HTERT RPE-1 (cell line): ENCODE results near the gene MKNK1.

ENCODE experiments used
- in situ Hi-C: fragments of 300-500 bp; cut with MboI; formaldehyde crosslinking; loops from 4 replicates; pipeline ENCODE4 v1.14.3; 2020; ENCODE audit warnings: low sequenced_read_pairs

MKNK1 gene

DNA sequence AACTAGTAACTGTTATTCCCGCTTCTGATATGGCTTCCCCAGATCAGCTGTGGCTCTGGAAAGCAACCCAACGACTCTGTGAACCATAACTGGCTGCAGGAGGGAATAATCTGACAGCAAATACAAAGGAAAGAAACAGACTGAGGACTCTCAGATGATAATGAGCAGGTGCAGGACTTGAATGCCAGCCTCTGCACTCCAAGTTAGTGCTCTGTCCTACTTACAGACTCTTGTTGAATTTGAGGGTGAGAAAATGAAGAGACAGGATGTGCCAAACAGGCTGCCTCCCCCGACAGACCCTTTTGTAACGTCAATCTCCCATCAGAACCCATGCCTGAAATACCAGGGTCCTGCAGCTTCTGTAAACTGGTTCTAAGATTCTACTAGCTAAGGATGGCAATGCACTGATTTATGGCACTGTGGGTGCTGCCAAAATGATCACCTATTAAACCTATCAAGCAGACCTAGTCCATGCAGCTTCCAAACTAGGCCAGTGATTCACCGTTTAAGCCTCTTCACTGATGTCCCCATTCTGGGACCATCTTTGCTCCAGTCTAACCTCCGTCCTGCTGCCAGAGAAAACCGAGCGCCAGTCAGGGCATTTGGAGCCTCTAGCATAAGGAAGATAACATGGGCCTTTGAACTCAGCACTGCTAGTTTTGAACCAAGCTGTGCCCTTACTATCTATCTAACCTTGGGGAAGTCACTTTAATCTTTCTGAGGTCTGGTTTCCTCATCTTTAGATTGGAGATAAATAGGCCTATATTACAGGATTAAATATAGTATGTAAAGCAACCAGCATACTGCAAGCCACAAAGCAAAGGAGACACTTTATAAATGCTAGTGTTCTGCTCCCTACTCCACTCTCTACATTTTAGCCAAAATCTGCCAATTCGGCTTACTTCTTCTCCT is 4.8 kb downstream of the MKNK1 start:
- in situ Hi-C loops = no loop called here

- in situ Hi-C loops = no loop called here
These were observed 7.2 kb downstream of the MKNK1 start for GRCh38 chr1:46596846-46597245.

DNA sequence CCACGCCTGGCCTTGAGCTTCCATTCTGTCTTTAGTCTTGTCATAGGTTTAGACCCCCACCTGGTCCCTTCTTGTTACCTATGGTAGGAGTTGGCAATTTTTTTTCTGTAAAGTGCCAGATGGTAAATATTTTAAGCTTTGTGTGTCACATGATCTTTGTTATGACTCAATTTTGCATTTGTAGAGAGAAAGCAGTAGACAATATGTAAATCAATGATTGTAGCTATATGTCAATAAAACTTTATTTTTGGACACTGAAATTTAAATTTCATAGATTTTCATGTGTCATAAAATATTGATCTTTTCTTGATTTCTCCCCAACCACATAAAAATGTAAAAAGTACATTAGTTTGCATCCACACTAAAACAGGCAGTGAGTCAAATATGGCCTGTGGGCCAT is 8.0 kb downstream of the MKNK1 start:
- in situ Hi-C loops = no loop called here

- in situ Hi-C loops = no loop called here
These were observed 8.9 kb downstream of the MKNK1 start for GRCh38 chr1:46595127-46595526.

GRCh38 chr1:46594063-46594462 is 10.0 kb downstream of the MKNK1 start:
- in situ Hi-C loops = no loop called here

DNA sequence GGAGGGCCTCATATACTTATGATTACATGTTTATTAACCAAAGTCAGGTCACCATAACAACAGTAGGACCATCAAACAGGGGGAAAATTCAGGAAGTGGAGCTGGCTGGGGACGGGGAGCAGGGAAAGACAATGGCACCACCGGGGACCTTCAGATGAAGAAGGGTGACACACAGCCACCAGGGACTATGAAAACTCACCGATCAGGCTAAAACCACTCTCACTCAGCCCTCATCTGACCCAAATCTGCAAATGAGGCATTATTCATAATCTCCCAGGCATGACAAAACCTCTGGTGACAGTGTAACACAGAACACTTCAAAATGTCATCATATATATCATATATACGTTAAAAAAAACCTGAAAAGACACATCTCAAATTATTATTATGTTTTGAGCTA is 11.2 kb downstream of the MKNK1 start:
- in situ Hi-C loops = no loop called here

DNA sequence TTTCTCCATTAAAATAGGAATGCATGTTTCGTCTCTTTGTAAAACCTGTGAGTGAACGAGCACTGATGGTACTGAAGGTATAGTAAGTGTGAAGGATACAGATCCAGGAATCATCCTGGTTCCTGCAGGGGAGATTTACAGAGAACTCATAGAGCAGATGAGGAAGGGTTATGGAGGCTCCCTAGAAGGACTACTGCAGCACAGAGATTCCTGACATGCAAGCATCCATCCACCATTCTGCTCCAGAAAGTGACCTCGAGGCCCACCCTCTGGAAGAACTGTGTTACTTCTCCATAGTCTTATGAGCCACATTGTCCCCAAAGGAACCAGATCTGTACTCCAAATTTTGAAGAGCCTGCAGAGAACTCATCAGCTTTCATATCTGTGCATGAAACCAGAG is 14.5 kb downstream of the MKNK1 start:
- in situ Hi-C loops = no loop called here

GRCh38 chr1:46587069-46587468 is 17.0 kb downstream of the MKNK1 start:
- in situ Hi-C loops = no loop called here

DNA sequence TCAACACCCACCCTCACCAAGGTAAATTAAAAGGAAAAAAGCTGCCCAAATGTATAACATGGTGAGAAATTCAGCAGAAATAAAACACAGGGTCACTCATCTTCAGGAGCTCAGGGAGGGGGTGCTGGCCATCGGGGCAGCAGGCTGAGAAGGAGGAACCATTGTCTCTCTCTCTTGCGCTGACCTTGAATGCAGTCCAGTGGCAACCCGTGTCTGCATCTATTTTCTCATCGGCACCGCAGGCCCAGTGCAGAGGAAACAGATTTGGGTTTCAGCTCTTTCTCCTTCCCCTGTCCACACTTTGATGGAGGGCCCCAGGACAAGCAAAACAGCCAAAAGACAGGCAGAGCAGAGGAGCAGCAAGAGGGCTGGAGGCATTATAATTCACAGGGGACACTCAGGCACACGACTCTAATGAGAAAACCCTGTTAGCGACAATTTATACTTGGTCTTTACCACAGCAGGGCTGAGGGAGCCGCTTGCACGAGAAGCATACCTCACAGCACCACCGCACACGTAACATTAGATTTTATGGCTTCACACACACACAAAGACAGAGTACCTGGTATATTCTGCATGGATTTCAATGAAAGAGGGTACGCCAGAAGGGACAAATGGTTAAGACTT is 18.6 kb downstream of the MKNK1 start:
- in situ Hi-C loops = no loop called here

DNA sequence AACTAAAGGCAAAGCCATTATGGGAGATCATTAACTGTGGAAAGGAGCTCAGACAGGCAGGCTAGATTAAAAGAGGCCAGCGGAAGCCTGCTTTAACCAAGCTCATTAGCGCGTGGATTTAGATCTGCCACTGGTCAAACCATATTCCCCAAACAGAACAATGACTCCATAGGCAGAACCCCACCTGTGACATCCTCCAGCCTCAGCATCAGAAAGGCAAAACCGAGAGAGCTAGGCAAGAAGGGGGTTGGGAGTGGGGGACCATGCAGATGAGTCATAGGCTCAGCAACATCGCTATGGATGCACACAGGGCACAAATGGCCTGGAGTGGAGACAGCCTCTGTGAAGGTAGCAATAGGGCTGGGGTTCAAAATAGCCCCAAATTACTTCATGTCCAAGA is 20.6 kb downstream of the MKNK1 start:
- in situ Hi-C loops = no loop called here

DNA sequence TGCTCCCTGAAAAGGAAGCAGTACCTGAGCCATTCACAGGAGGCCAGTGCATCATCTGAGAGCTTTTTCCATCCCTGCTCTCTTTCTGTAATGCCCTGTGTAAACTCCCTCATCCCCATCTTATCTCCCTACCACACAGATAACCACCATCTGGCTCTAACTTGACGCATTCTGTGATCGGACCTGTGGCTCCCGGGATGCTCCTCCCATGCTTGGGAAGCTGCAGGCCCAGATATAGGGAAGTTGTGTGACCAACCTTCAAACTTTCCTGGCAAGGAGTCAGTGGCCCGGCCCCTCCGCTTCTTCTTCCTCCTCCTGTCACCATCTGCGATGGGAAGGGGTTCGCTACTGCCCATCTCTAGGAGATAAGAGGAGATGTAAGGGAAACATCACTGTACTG is 21.1 kb downstream of the MKNK1 start:
- in situ Hi-C loops = no loop called here

GRCh38 chr1:46581681-46582455 is 22.2 kb downstream of the MKNK1 start:
- in situ Hi-C loops = no loop called here

DNA sequence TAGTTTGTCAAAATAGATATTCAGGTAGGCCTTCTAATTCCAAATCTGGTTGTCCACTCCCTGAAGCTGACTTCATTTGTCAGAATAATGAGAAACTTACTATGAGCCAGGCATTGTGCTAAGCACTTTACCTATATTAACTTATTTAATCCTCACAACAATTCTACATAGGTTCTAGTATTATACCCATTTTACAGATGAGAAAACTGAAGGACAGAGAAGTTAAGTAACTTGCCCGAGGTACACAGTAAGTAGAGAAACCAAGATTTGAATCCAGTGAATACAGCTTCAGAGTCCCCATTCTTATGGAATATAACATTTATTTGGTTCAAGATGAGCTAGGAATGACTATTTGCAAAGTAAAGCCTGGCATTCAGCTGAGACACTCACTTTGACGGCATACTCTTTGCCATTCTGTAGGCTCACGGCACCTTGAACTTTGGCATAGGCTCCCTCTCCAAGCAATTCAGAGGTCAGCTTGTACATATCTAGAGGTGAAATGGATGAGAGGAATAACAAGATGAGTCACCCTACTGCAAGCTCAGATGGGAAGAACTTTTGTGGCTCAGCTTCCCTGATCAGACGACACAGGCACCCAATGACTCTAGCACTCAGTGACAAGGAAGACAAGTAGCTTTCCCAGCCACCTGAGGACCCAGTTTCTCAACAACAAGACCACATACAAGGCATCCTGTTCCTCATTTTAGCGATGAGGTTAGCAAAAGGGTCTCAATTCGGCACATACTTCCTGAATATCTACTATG is 23.7 kb downstream of the MKNK1 start:
- in situ Hi-C loops = no loop called here

GRCh38 chr1:46577671-46578070 is 26.4 kb downstream of the MKNK1 start:
- in situ Hi-C loops = no loop called here

GRCh38 chr1:46576596-46576995 is 27.5 kb downstream of the MKNK1 start:
- in situ Hi-C loops = no loop called here

DNA sequence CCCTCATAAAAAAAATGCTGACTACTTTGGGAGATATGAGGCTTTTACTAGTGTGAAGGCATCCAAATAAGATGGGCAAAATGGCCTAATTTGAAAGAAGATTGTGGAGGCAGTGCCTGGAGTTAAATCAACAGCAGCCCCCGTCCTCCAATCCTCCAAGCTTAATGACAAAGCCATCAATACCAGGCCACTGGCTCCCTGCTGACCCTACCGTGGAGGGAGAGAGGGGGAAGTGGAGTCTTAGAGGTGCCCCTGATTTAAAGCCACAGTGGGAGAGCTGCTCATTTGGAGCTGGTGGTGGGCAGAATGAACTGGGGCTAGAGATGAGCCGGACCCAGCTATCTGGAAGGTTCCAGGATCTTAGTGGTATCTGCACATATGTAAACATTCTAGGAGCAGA is 28.3 kb downstream of the MKNK1 start:
- in situ Hi-C loops = no loop called here

GRCh38 chr1:46575300-46575699 is 28.8 kb downstream of the MKNK1 start:
- in situ Hi-C loops = no loop called here

GRCh38 chr1:46571691-46572225 is 32.3 kb downstream of the MKNK1 start:
- in situ Hi-C loops = no loop called here

- in situ Hi-C loops = no loop called here
These were observed 34.0 kb downstream of the MKNK1 start for GRCh38 chr1:46569884-46570725.

DNA sequence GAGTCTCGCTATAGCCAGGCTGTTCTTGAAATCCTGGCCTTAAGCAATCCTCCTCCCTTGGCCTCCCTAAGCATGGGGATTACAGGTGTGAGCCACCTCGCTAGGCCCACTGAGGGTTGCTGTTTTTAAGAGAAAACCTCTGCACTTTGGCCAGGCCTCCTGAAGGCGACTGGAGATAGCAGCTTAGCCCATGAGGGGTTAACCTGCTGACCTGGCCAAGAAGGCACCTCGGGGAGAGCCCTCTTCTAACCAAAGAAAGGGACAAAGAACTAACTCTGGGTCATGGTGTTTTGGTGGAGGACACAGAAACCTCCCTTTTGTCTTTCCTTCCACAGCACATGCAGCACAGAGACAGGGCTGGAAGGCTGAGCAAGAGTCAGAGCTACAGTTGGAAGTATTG is 35.0 kb downstream of the MKNK1 start:
- in situ Hi-C loops = no loop called here
